ENCODE results near the gene PAWR.

DNA sequence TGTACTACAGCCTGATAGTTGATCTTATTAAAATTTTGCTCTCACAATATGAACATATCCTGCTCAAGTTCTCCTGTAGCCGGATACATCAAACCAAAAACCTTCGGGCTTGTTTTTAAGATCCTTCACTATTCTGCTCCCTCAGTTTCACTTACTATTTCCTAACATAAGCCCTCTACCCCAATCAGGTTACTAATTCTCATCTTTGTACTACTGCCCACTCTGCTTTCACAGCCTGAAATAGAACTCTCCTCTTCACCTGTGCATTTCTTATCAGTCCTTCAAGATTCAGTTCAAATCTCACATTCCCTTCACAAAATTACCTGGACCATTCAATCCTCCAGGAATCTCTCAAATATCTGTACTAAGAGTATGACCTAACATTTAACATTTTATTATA lies 14.2 kb downstream of the PAWR start:
- TF ChIP-seq, protein P1, sequence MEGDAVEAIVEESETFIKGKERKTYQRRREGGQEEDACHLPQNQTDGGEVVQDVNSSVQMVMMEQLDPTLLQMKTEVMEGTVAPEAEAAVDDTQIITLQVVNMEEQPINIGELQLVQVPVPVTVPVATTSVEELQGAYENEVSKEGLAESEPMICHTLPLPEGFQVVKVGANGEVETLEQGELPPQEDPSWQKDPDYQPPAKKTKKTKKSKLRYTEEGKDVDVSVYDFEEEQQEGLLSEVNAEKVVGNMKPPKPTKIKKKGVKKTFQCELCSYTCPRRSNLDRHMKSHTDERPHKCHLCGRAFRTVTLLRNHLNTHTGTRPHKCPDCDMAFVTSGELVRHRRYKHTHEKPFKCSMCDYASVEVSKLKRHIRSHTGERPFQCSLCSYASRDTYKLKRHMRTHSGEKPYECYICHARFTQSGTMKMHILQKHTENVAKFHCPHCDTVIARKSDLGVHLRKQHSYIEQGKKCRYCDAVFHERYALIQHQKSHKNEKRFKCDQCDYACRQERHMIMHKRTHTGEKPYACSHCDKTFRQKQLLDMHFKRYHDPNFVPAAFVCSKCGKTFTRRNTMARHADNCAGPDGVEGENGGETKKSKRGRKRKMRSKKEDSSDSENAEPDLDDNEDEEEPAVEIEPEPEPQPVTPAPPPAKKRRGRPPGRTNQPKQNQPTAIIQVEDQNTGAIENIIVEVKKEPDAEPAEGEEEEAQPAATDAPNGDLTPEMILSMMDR (IDR thresholded peaks at IDR 0.05): no peak
- no peak for TF ChIP-seq ZFX (IDR thresholded peaks at IDR 0.05; ENCODE audit: borderline replicate concordance)

Measured in 22Rv1 (cell line).